ACC112 (cell line): ENCODE measurements around the gene FBXW5.

Source experiments
- H2AFZ ChIP-seq: fragments of 200-600 bp; sonication (generic); one replicate; pipeline ENCODE4 v1.6.0; 2017; ENCODE audit warnings: antibody characterized with exemption, low read length; ENCODE audit not compliant: unreplicated experiment
- H3K27ac ChIP-seq: fragments of 200-600 bp; sonication (generic); 2 replicates; pipeline ENCODE4 v1.5.1; 2014; ENCODE audit warnings: low read depth, mild to moderate bottlenecking, antibody characterized with exemption, low read length, moderate library complexity
- H3K27me3 ChIP-seq: fragments of 200-600 bp; sonication (generic); 2 replicates; pipeline ENCODE4 v1.6.1; 2014; ENCODE audit warnings: mild to moderate bottlenecking, antibody characterized with exemption, low read length, moderate library complexity, mixed read lengths; ENCODE audit not compliant: insufficient read depth
- H3K36me3 ChIP-seq: fragments of 200-600 bp; sonication (generic); 2 replicates; pipeline ENCODE4 v1.6.1; 2016; ENCODE audit warnings: mild to moderate bottlenecking, antibody characterized with exemption, low read length, moderate library complexity, mixed read lengths; ENCODE audit not compliant: insufficient read depth
- H3K4me1 ChIP-seq: fragments of 200-600 bp; sonication (generic); one replicate; pipeline ENCODE4 v1.6.1; 2016; ENCODE audit warnings: low read length, mixed read lengths; ENCODE audit not compliant: insufficient read depth, unreplicated experiment, control insufficient read depth
- H3K4me3 ChIP-seq: fragments of 200-600 bp; sonication (generic); 2 replicates; pipeline ENCODE4 v1.5.1; 2014; ENCODE audit warnings: mild to moderate bottlenecking, low read depth, low read length
- H3K79me2 ChIP-seq: fragments of 200-600 bp; sonication (generic); one replicate; pipeline ENCODE4 v1.6.0; 2016; ENCODE audit warnings: low read length; ENCODE audit not compliant: control insufficient read depth, unreplicated experiment, insufficient read depth

FBXW5 gene

GRCh38 chr9:136939996-136940525 lies 4.5 kb downstream of the FBXW5 start:
- H3K79me2 ChIP-seq = peaks cover 33% of the 10 kb centered on the region
- no peak overlapping the region for H3K27ac ChIP-seq
- no peak overlapping the region for H3K4me3 ChIP-seq
- H3K27me3 ChIP-seq = no peaks in the 10 kb centered on the region
- H3K36me3 ChIP-seq = peaks cover 37% of the 10 kb centered on the region; the same call in 1 of the 2 replicates
- no peak overlapping the region for H2AFZ ChIP-seq
- H3K4me1 ChIP-seq = peaks cover 7% of the 10 kb centered on the region

DNA sequence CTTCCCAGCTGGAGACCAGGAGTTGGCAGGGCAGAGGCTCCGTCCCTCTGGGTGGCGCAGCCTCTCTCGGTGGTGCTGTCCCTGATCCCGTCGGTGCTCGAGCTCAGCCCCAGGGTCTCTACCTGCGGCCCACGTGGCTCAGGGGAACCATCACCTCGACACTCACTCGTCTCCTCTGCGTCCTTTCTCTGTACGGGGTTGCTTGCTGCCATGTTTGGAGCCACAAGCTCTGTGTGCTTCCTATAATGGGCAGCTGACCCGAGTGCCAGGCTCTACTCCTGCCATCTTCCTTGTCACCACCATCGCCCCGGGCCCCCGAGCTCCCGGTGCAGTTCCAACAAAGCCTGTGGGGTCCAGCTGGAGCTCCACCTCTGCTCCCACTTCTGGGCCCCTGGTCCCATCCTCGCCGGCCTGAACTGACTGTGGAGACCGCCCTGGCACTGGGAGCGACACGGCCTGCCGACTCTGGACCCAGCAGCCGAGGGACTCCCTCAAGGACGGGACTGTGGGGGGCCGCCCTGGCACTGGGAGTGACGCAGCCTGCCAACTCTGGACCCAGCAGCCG lies 5.0 kb downstream of the FBXW5 start:
- H2AFZ ChIP-seq = no peak overlapping the region
- no peaks in the 10 kb centered on the region for H3K27me3 ChIP-seq
- H3K4me3 ChIP-seq = no peak overlapping the region
- peaks cover 37% of the 10 kb centered on the region; the same call in 1 of the 2 replicates for H3K36me3 ChIP-seq
- H3K4me1 ChIP-seq = peaks cover 7% of the 10 kb centered on the region
- no peak overlapping the region for H3K27ac ChIP-seq
- peaks cover 33% of the 10 kb centered on the region for H3K79me2 ChIP-seq

DNA sequence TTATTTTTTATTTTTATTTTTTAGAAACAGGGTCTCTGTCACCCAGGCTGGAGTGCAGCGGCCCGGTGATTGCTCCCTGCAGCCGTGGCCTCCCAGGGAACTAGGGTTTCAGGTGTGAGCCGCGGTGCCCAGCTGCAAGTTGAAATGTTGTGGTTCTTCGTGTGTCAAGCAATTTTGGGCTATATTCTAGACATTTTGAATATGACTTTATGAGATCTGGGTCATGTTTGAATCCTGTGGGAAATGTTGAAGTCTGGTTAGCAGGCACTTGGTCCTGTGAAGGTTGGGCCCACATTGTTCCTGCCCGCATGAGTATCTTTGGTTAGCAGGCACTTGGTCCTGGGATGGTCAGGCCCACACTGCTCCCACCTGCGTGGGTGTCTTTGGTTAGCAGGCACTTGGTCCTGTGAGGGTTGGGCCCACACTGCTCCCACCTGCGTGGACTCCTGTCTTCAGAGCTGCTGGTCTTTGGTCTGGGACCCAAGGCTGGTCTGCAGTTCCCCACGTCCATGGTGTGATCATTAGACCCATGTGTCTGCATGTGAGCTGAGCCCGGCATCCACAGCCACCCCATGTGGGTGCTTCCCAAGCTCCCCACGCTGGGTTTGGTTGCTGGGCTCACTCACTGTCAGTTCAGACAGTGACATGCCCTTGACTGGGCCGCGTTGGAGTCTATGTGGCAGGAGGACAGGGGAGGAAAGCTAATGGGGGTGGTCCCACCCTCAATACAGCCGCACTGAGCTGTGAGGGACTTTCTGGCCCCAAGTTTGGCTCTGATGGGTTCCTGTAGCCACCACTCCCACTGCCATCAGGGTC lies 7.1 kb downstream of the FBXW5 start:
- Histone ChIP-seq H3K79me2 (peaks cover 16% of the 10 kb centered on the region), H3K36me3 (peaks cover 36% of the 10 kb centered on the region; the same call in 1 of the 2 replicates), H3K4me1 (no peaks in the 10 kb centered on the region), H3K4me3 (no peak overlapping the region), H3K27ac (no peak overlapping the region), H3K27me3 (no peaks in the 10 kb centered on the region), H2AFZ (no peak overlapping the region)

GRCh38 chr9:136936645-136937170 lies 7.8 kb downstream of the FBXW5 start:
- Histone ChIP-seq H3K4me1 (peaks cover 3% of the 10 kb centered on the region), H3K36me3 (peaks cover 29% of the 10 kb centered on the region; the same call in 1 of the 2 replicates), H3K27me3 (no peaks in the 10 kb centered on the region), H3K79me2 (peaks cover 12% of the 10 kb centered on the region), H2AFZ (no peak overlapping the region), H3K27ac (no peak overlapping the region), H3K4me3 (no peak overlapping the region)

- Histone ChIP-seq H3K36me3 (peaks cover 25% of the 10 kb centered on the region), H3K27ac (no peak overlapping the region)
Measured at GRCh38 chr9:136935651-136936050, 8.9 kb downstream of the FBXW5 start.

GRCh38 chr9:136934277-136934676 lies 10.3 kb downstream of the FBXW5 start:
- no peaks in the 10 kb centered on the region for H3K79me2 ChIP-seq
- H3K27me3 ChIP-seq = no peaks in the 10 kb centered on the region
- no peak overlapping the region for H3K27ac ChIP-seq
- H3K36me3 ChIP-seq = peaks cover 13% of the 10 kb centered on the region
- no peak overlapping the region for H3K4me3 ChIP-seq
- peaks cover 5% of the 10 kb centered on the region for H3K4me1 ChIP-seq
- H2AFZ ChIP-seq = no peak overlapping the region

More at GRCh38 chr9:136935651-136936050, 8.9 kb downstream of the FBXW5 start:
- H3K27me3 ChIP-seq = no peaks in the 10 kb centered on the region
- H3K4me1 ChIP-seq = peaks cover 5% of the 10 kb centered on the region
- no peak overlapping the region for H3K4me3 ChIP-seq
- peaks cover 6% of the 10 kb centered on the region for H3K79me2 ChIP-seq
- H2AFZ ChIP-seq = no peak overlapping the region

GRCh38 chr9:136931611-136932130 lies 12.9 kb downstream of the FBXW5 start:
- Histone ChIP-seq H3K4me3 (no peak overlapping the region), H3K36me3 (peaks cover 12% of the 10 kb centered on the region), H3K27me3 (no peaks in the 10 kb centered on the region), H2AFZ (no peak overlapping the region), H3K27ac (peak overlapping the region; percentile 88), H3K79me2 (no peaks in the 10 kb centered on the region), H3K4me1 (peaks cover 14% of the 10 kb centered on the region)

DNA sequence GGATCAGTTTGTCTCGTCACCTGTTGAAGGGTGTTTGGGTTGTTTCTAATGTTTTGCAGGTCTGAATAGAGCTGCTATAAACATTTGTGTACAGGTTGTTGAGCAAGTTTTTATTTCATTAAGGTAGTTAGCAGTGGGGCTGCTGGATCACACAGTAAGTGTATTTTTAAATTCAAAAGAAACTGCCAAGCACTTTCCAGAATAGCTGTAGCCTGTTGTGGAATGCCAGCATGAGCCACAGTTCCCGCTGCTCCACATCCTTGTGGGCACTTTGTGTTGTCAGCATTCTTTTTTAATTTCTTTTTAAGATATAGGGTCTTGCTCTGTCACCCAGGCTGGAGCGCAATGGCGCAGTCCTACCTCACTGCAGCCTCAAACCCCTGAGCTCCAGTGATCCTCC lies 14.5 kb downstream of the FBXW5 start:
- Histone ChIP-seq H3K4me3 (no peak overlapping the region), H3K27ac (no peak overlapping the region), H3K36me3 (peaks cover 12% of the 10 kb centered on the region), H3K27me3 (no peaks in the 10 kb centered on the region), H3K4me1 (peaks cover 14% of the 10 kb centered on the region), H2AFZ (no peak overlapping the region), H3K79me2 (no peaks in the 10 kb centered on the region)

- Histone ChIP-seq H3K79me2 (no peaks in the 10 kb centered on the region), H3K4me3 (no peak overlapping the region), H3K4me1 (peaks cover 14% of the 10 kb centered on the region), H2AFZ (no peak overlapping the region), H3K27me3 (no peaks in the 10 kb centered on the region), H3K27ac (no peak overlapping the region), H3K36me3 (peaks cover 12% of the 10 kb centered on the region)
Measured at GRCh38 chr9:136928591-136928990, 15.9 kb downstream of the FBXW5 start.

GRCh38 chr9:136927343-136928271 lies 16.9 kb downstream of the FBXW5 start:
- Histone ChIP-seq H3K79me2 (no peaks in the 10 kb centered on the region), H3K27me3 (no peaks in the 10 kb centered on the region), H3K36me3 (peaks cover 9% of the 10 kb centered on the region), H2AFZ (no peak overlapping the region), H3K4me1 (peaks cover 14% of the 10 kb centered on the region), H3K27ac (no peak overlapping the region), H3K4me3 (no peak overlapping the region)
